CD8-positive, alpha-beta memory T cell (primary cell): ENCODE measurements around the gene LSG1. TPM values are rescaled to one million over a fixed set of nuclear protein-coding genes. Genes with fewer than 3 reads are reported as not detected.
A peak's percentile ranks its signal among the peaks of the same experiment; 100 is the strongest.

ENCODE experiments used
- CTCF ChIA-PET: fragments of 350-600 bp; sonication (Branson Sonifier 250); formaldehyde crosslinking; loops from one replicate; lab custom pipeline; 2021; ENCODE audit warnings: antibody characterized with exemption; lab: Charles Lee
- POLR2A ChIA-PET: fragments of 350-600 bp; sonication (Branson Sonifier 250); formaldehyde crosslinking; loops from one replicate; lab custom pipeline; 2021; ENCODE audit warnings: antibody characterized with exemption; lab: Charles Lee
- DNase-seq, 5 donors: peaks; one replicate each; pipeline versions ENCODE4 v3.0.0 to v3.0.0-alpha.2; 2020 to 2022; ENCODE audit warnings: mixed read lengths in 1 of 5
- H3K27ac ChIP-seq: one replicate; pipeline ENCODE4 v1.7.0; 2013; ENCODE audit warnings: low read depth, mild to moderate bottlenecking, low read length, moderate library complexity
- H3K27me3 ChIP-seq: 2 replicates; pipeline ENCODE4 v1.7.0; 2013; ENCODE audit warnings: low read length, mild to moderate bottlenecking; ENCODE audit not compliant: insufficient read depth, poor library complexity, severe bottlenecking
- H3K36me3 ChIP-seq: 2 replicates; pipeline ENCODE4 v1.7.0; 2013; ENCODE audit warnings: mild to moderate bottlenecking, low read length, moderate library complexity; ENCODE audit not compliant: insufficient read depth
- H3K4me1 ChIP-seq: 2 replicates; pipeline ENCODE4 v1.7.0; 2013; ENCODE audit warnings: mild to moderate bottlenecking, low read length, moderate library complexity; ENCODE audit not compliant: insufficient read depth
- H3K4me3 ChIP-seq: 2 replicates; pipeline ENCODE4 v1.7.0; 2013; ENCODE audit warnings: mild to moderate bottlenecking, low read length
- H3K9me3 ChIP-seq: 2 replicates; pipeline ENCODE4 v1.7.0; 2013; ENCODE audit warnings: mild to moderate bottlenecking, low read length
- H3K27ac Mint-ChIP-seq, 8 donors: one replicate each; pipeline ENCODE4 v1.8.0; 2020 to 2021; ENCODE audit warnings: mixed read lengths in 8 of 8, mild to moderate bottlenecking in 6 of 8, inconsistent platforms in 3 of 8, moderate library complexity in 3 of 8
- H3K27me3 Mint-ChIP-seq, 2 donors: one replicate each; pipeline ENCODE4 v1.8.0; 2020 to 2021; ENCODE audit warnings: mixed read lengths in 2 of 2, mild to moderate bottlenecking in 1 of 2, moderate library complexity in 1 of 2
- H3K36me3 Mint-ChIP-seq, 3 donors: one replicate each; pipeline ENCODE4 v1.8.0; 2020 to 2021; ENCODE audit warnings: mixed read lengths in 3 of 3, inconsistent platforms in 1 of 3, mild to moderate bottlenecking in 1 of 3
- H3K4me1 Mint-ChIP-seq, 3 donors: one replicate each; pipeline ENCODE4 v1.8.0; 2020 to 2021; ENCODE audit warnings: mixed read lengths in 3 of 3, inconsistent platforms in 1 of 3, mild to moderate bottlenecking in 1 of 3
- H3K4me3 Mint-ChIP-seq, 7 donors: one replicate each; pipeline ENCODE4 v1.8.0; 2020 to 2021; ENCODE audit warnings: mixed read lengths in 7 of 7, mild to moderate bottlenecking in 6 of 7, moderate library complexity in 4 of 7, inconsistent platforms in 2 of 7
- H3K9me3 Mint-ChIP-seq, 5 donors: one replicate each; pipeline ENCODE4 v1.8.0; 2020 to 2022; ENCODE audit warnings: mixed read lengths in 5 of 5, mild to moderate bottlenecking in 3 of 5, moderate library complexity in 2 of 5, inconsistent platforms in 1 of 5
- polyA plus RNA-seq: library from polyadenylated mRNA; unstranded; fragments of 300-500 nt; fragmentation: Illumina TruSeq; gene quantifications from one replicate; pipeline ENCODE4 v1.2.3, GENCODE V29; 2021
- total RNA-seq, 2 experiments: library from RNA; stranded (reverse); gene quantifications; one replicate each; pipeline ENCODE4 v1.2.3, GENCODE V29; 2021

LSG1 gene
- total and polyA plus RNA-seq, 3 experiments from 2014 or later: 39.3 to 68.8 (median 65.2) TPM

GRCh38 chr3:194711913-194712312 is 39.9 kb upstream of the LSG1 start:
- Mint-ChIP-seq H3K4me1 (peaks cover 12 to 19% (median 12%) of the 10 kb centered on the region in 3 donors), H3K27ac (no peak overlapping the region), H3K27me3 (peaks cover 4 to 7% of the 10 kb centered on the region in 2 donors), H3K4me3 (no peak overlapping the region), H3K36me3 (peaks cover 0 to 5% (median 2%) of the 10 kb centered on the region in 3 donors), H3K9me3 (peaks cover 0 to 4% (median 0%) of the 10 kb centered on the region in 5 donors)
- Histone ChIP-seq H3K4me1 (no peaks in the 10 kb centered on the region), H3K27ac (no peak overlapping the region), H3K27me3 (no peaks in the 10 kb centered on the region), H3K36me3 (no peaks in the 10 kb centered on the region), H3K4me3 (no peak overlapping the region), H3K9me3 (no peaks in the 10 kb centered on the region)
- ChIA-PET CTCF (no interaction called here), POLR2A (no interaction called here)
- DNase-seq: no peak

GRCh38 chr3:194711286-194711685 is 39.3 kb upstream of the LSG1 start:
- no peak overlapping the region for H3K27ac ChIP-seq
- H3K4me3 ChIP-seq: no peak overlapping the region
- Mint-ChIP-seq H3K27me3 (peaks cover 4 to 9% of the 10 kb centered on the region in 2 donors), H3K36me3 (peaks cover 0 to 5% (median 4%) of the 10 kb centered on the region in 3 donors), H3K27ac (peak overlapping the region in 1 of 8 donors; percentile 24), H3K4me3 (no peak overlapping the region), H3K4me1 (peaks cover 12 to 17% (median 12%) of the 10 kb centered on the region in 3 donors), H3K9me3 (peaks cover 0 to 4% (median 0%) of the 10 kb centered on the region in 5 donors)
- no peaks in the 10 kb centered on the region for H3K4me1 ChIP-seq
- DNase-seq: no peak
- no peaks in the 10 kb centered on the region for H3K36me3 ChIP-seq
- no peaks in the 10 kb centered on the region for H3K27me3 ChIP-seq
- no peaks in the 10 kb centered on the region for H3K9me3 ChIP-seq
- ChIA-PET CTCF (no interaction called here), POLR2A (no interaction called here)

DNA sequence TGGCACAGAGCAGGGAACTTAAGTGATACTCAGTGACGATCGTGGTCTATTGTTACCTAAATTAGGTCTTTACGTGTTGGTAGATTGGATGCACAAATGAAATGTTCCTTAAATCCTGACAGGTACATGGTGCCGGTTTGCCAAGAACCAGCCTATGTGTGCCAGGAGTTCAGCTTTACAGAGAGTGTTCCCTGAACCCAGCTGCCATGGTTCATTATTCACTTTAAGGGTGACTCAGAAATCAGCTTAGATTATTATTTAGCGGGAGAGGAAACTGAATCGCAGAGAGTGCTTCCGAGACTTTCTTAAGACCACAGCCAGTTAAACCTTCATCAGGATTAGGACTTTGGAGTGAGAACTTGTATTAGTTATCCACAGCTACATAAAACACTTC is 35.2 kb upstream of the LSG1 start:
- H3K9me3 Mint-ChIP-seq: peaks cover 0 to 4% (median 0%) of the 10 kb centered on the region in 5 donors
- DNase-seq: no peak
- H3K27ac Mint-ChIP-seq: no peak overlapping the region
- H3K27me3 Mint-ChIP-seq: peaks cover 4 to 19% of the 10 kb centered on the region in 2 donors
- Histone ChIP-seq H3K9me3 (no peaks in the 10 kb centered on the region), H3K27ac (no peak overlapping the region), H3K36me3 (no peaks in the 10 kb centered on the region), H3K4me1 (no peaks in the 10 kb centered on the region), H3K4me3 (no peak overlapping the region), H3K27me3 (no peaks in the 10 kb centered on the region)
- ChIA-PET CTCF (interaction anchor here (1.4 kb wide), 1 partner anchor 400 kb away, joined by 4 read pairs; no protein-coding TSS in a partner anchor), POLR2A (interaction anchor here (0.6 kb wide), 1 partner anchor 486 kb away, joined by 5 read pairs; no protein-coding TSS in a partner anchor)
- H3K36me3 Mint-ChIP-seq: peaks cover 0 to 5% (median 4%) of the 10 kb centered on the region in 3 donors
- H3K4me1 Mint-ChIP-seq: no peaks in the 10 kb centered on the region
- H3K4me3 Mint-ChIP-seq: peak overlapping the region in 1 of 7 donors; percentile 2

- H3K27me3 ChIP-seq: no peaks in the 10 kb centered on the region
- Mint-ChIP-seq H3K27ac (peak overlapping the region in 2 of 8 donors; percentile 11 to 54), H3K4me1 (no peaks in the 10 kb centered on the region), H3K27me3 (peaks cover 4 to 13% of the 10 kb centered on the region in 2 donors), H3K9me3 (peaks cover 0 to 4% (median 0%) of the 10 kb centered on the region in 5 donors), H3K4me3 (no peak overlapping the region), H3K36me3 (peaks cover 0 to 5% (median 4%) of the 10 kb centered on the region in 3 donors)
- no peak overlapping the region for H3K27ac ChIP-seq
- no peak overlapping the region for H3K4me3 ChIP-seq
- ChIA-PET POLR2A (no interaction called here), CTCF (no interaction called here)
- no peaks in the 10 kb centered on the region for H3K9me3 ChIP-seq
- no peak for DNase-seq
- H3K4me1 ChIP-seq: no peaks in the 10 kb centered on the region
- H3K36me3 ChIP-seq: no peaks in the 10 kb centered on the region
Observed at GRCh38 chr3:194705761-194706160, 33.8 kb upstream of the LSG1 start.

GRCh38 chr3:194705227-194705626 is 33.2 kb upstream of the LSG1 start:
- no peak overlapping the region for H3K27ac ChIP-seq
- H3K9me3 ChIP-seq: no peaks in the 10 kb centered on the region
- POLR2A ChIA-PET: no interaction called here
- Mint-ChIP-seq H3K36me3 (peaks cover 0 to 5% (median 4%) of the 10 kb centered on the region in 3 donors), H3K27me3 (peaks cover 4 to 13% of the 10 kb centered on the region in 2 donors), H3K4me3 (no peak overlapping the region), H3K4me1 (no peaks in the 10 kb centered on the region), H3K9me3 (peaks cover 0 to 4% (median 1%) of the 10 kb centered on the region in 5 donors), H3K27ac (peak overlapping the region in 1 of 8 donors; percentile 34)
- H3K4me3 ChIP-seq: no peak overlapping the region
- H3K36me3 ChIP-seq: no peaks in the 10 kb centered on the region
- DNase-seq: no peak
- no peaks in the 10 kb centered on the region for H3K4me1 ChIP-seq
- CTCF ChIA-PET: no interaction called here
- H3K27me3 ChIP-seq: no peaks in the 10 kb centered on the region

DNA sequence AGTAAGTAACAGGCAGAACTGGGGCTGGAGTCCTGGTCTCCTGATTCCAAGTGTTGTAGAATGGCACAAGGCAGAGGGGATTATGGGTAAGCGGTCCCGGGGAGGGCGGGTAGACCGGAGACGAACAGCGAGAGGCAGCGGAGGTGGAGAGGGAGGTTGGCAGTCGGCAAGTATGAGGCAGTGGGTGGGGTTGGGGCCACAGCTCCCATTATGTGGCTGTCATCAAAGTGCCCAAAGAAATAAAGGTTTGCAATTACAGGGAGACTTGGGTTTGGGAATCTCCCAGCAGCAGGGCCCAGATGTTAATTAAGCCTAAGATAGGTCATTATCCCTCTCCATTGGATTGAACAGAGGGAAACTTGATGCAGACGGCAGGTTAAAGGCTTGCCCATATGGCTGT is 30.6 kb upstream of the LSG1 start:
- Histone ChIP-seq H3K9me3 (no peaks in the 10 kb centered on the region), H3K27me3 (no peaks in the 10 kb centered on the region), H3K36me3 (no peaks in the 10 kb centered on the region), H3K27ac (no peak overlapping the region), H3K4me1 (no peaks in the 10 kb centered on the region), H3K4me3 (no peak overlapping the region)
- Mint-ChIP-seq H3K4me1 (no peaks in the 10 kb centered on the region), H3K36me3 (peaks cover 0 to 13% (median 2%) of the 10 kb centered on the region in 3 donors), H3K4me3 (no peak overlapping the region), H3K9me3 (peaks cover 0 to 3% (median 2%) of the 10 kb centered on the region in 5 donors), H3K27ac (no peak overlapping the region), H3K27me3 (peaks cover 9 to 19% of the 10 kb centered on the region in 2 donors)
- ChIA-PET CTCF (no interaction called here), POLR2A (no interaction called here)
- DNase-seq: no peak

- DNase-seq: no peak
- CTCF ChIA-PET: interaction anchor here (4.6 kb wide), 1 partner anchor 10 kb away, joined by 20 read pairs; no protein-coding TSS in a partner anchor
- Histone ChIP-seq H3K36me3 (no peaks in the 10 kb centered on the region), H3K4me1 (no peaks in the 10 kb centered on the region), H3K4me3 (no peak overlapping the region), H3K9me3 (no peaks in the 10 kb centered on the region), H3K27me3 (no peaks in the 10 kb centered on the region), H3K27ac (no peak overlapping the region)
- Mint-ChIP-seq H3K36me3 (peaks cover 0 to 13% (median 0%) of the 10 kb centered on the region in 3 donors), H3K4me1 (peaks cover 0 to 8% (median 0%) of the 10 kb centered on the region in 3 donors), H3K9me3 (peaks cover 0 to 3% (median 2%) of the 10 kb centered on the region in 5 donors), H3K27me3 (peaks cover 7 to 20% of the 10 kb centered on the region in 2 donors), H3K27ac (no peak overlapping the region), H3K4me3 (peak overlapping the region in 1 of 7 donors; percentile 15)
- POLR2A ChIA-PET: no interaction called here
Observed at GRCh38 chr3:194696702-194697101, 24.7 kb upstream of the LSG1 start.

DNA sequence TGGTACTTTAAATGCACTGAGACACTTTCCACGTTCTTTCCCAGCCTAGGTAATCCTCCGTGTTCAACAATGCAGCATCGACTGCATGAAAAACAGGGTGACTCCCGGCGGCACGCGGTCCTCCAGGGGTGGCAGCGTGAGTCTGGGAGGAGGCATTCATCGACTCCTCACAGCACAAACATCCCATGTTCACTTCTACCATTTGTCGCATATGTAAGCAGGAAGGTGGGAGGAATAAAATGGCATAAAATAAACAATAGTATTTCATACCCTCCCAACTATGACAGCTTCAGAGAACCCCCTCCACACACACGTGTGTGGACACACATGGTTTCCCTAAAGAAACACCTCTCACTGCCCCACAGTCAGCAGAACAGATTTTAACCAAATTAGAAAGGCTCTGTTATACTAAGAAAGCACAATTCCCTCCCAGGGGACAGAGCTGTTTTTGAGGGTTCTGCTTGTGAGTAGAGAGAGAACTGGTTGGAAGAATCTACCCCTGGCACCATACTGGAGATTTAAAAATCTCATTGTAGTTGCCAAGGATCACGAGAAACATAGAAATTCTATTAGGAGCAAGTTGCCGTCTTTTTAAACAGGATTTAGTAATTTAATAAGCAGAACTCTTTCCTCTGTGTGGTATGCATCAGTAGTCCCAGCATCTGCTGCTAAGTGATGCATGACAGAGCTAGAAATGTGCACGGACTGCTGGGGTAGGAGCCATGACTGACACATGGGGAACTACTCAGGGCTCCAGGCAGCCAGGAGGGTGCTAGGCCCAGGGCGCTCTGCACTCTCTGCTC is 19.7 kb upstream of the LSG1 start:
- H3K27ac Mint-ChIP-seq: peak overlapping the region in 4 of 8 donors; percentile 12 to 85 (median 39)
- peaks cover 0 to 17% of the 10 kb centered on the region in 2 donors for H3K27me3 Mint-ChIP-seq
- POLR2A ChIA-PET: no interaction called here
- peaks cover 0 to 1% (median 0%) of the 10 kb centered on the region in 3 donors for H3K36me3 Mint-ChIP-seq
- no peak for DNase-seq
- H3K9me3 ChIP-seq: no peaks in the 10 kb centered on the region
- H3K36me3 ChIP-seq: no peaks in the 10 kb centered on the region
- peaks cover 21 to 34% (median 29%) of the 10 kb centered on the region in 3 donors for H3K4me1 Mint-ChIP-seq
- no peak overlapping the region for H3K27ac ChIP-seq
- H3K4me1 ChIP-seq: peaks cover 18% of the 10 kb centered on the region
- H3K4me3 Mint-ChIP-seq: peak overlapping the region in 1 of 7 donors; percentile 57
- CTCF ChIA-PET: interaction anchor here (1.0 to 1.2 kb wide), 2 partner anchors 9 to 415 kb away, joined by 5 read pairs; no protein-coding TSS in a partner anchor
- no peaks in the 10 kb centered on the region for H3K27me3 ChIP-seq
- H3K4me3 ChIP-seq: no peak overlapping the region
- no peaks in the 10 kb centered on the region for H3K9me3 Mint-ChIP-seq
